Tibial nerve (tissue), 4 donors: ENCODE results near the gene KIF2A. TPM values are rescaled to one million over a fixed set of nuclear protein-coding genes. Genes with fewer than 3 reads are reported as not detected.

ENCODE experiments used
- DNase-seq, 2 donors: peaks; one replicate each; pipeline ENCODE4 v3.0.0-alpha.2; 2019; ENCODE audit warnings: low spot score in 2 of 2
- H3K27ac ChIP-seq, 4 donors: fragments of 200-600 bp; sonication (generic) in 3 of 4; one replicate each; pipeline ENCODE4 v1.5.1; 2017 to 2019; ENCODE audit warnings: mild to moderate bottlenecking in 1 of 4
- H3K27me3 ChIP-seq, 2 donors: fragments of 200-600 bp; sonication (generic) in 1 of 2; one replicate each; pipeline versions ENCODE4 v1.5.1 to v1.6.0; 2017 to 2019
- H3K36me3 ChIP-seq, 3 donors: fragments of 200-600 bp; sonication (generic); one replicate each; pipeline ENCODE4 v1.5.1; 2018 to 2019
- H3K4me1 ChIP-seq, 4 donors: fragments of 200-600 bp; sonication (generic) in 3 of 4; one replicate each; pipeline ENCODE4 v1.5.1; 2017 to 2019
- H3K4me3 ChIP-seq, 4 donors: fragments of 200-600 bp; sonication (generic) in 3 of 4; one replicate each; pipeline ENCODE4 v1.5.1; 2017 to 2019; ENCODE audit warnings: mild to moderate bottlenecking in 1 of 4, moderate library complexity in 1 of 4
- H3K9me3 ChIP-seq, 4 donors: fragments of 200-600 bp; sonication (generic) in 3 of 4; one replicate each; pipeline ENCODE4 v1.5.1; 2017 to 2019
- CTCF ChIP-seq, 5 experiments: fragments of 200-600 bp in 3 of 5; fragments of 450-650 bp in 2 of 5; sonication (generic) in 3 of 5; IDR thresholded peaks; one replicate each; pipeline ENCODE4 v1.5.1; 2016 to 2019; ENCODE audit warnings: antibody characterized with exemption in 5 of 5, mild to moderate bottlenecking in 3 of 5, moderate library complexity in 2 of 5
- EP300 ChIP-seq, 2 donors: sonication (generic); formaldehyde crosslinking; IDR thresholded peaks; one replicate each; pipeline ENCODE4 v1.6.1; 2017; ENCODE audit warnings: antibody characterized with exemption in 2 of 2, mild to moderate bottlenecking in 1 of 2
- POLR2A ChIP-seq, 2 donors: fragments of 450-650 bp; IDR thresholded peaks; one replicate each; pipeline ENCODE4 v1.6.1; 2017; ENCODE audit warnings: antibody characterized with exemption in 2 of 2, mild to moderate bottlenecking in 2 of 2, moderate library complexity in 2 of 2
- WGBS, 2 donors: methylation state at CpG; one replicate each; pipeline ENCODE4 v1.1.5; 2018; 5-methylcytosine and 5-hydroxymethylcytosine counted together
- total RNA-seq, 4 donors: library from RNA; depleted of rRNA; stranded (reverse); fragments of >200 nt; gene quantifications; one replicate each; pipeline ENCODE4 v1.1.0, GENCODE V29; 2016

The KIF2A gene
- total RNA-seq, 4 donors from 2014 or later, result 28.5 to 60.3 (median 44.9) TPM

DNA sequence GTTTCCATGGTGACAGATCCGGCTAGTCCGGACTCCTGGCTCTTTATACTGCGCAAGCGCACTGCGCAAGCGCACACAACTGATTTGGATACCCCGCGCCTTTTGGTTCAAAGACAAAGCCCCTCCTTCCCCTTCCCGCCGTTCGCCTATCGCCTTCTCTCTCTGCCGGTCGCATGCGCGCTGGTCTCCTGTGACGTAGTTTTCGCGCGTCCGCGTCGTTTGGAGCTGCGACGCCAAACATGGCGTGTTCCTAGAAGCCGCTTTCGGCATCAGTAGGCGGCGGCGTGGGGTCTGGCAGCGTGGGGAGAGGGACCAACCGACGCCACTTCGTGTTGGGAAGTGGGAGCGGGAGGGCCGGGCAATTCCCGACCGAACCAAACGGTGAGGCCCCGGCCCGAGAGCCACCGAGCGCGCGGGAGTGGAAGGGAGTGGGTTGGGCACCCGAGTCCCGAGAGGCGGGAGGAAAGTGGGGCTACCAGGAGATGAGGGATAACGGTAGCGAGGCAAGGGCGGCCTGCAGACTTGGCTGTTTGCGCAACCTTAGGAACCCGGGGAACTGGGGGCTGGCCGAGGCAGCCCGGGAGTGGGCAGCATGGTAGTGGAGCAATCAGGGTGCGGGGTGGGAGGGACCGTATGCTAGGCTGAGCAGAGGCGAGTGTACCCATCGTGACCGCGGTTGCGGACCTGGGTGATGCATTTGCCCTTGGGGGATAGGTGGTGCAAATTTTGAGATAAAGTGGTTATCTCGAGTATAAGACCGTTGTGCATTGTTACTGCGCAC is 106.7 kb downstream of the KIF2A start, which contains the start of gene IPO11:
Gene IPO11, plus strand, starts transcription at position 215 of the 781 bp plus-strand sequence. CDS start 24,517 bp downstream, outside the sequence.
- peaks cover 0 to 24% (median 7%) of the 10 kb centered on the region in 4 donors for H3K4me1 ChIP-seq
- H3K4me3 ChIP-seq, result peak within 1 kb of the TSS; percentile 89 to 100 (median 94)
- H3K27ac ChIP-seq, result peak within 1 kb of the TSS; percentile 38 to 88 (median 69)
- 0% methylated on average over 57 to 61 of the region's 66 CpGs for WGBS, 2 donors
- H3K36me3 ChIP-seq, result no peaks in the 10 kb centered on the region
- TF ChIP-seq POLR2A (IDR thresholded peaks at IDR 0.05) (peak; percentile 14 to 66), EP300 (IDR thresholded peaks at IDR 0.05) (peak; percentile 96 to 99), CTCF (IDR thresholded peaks at IDR 0.05) (peak in 1 of 5 experiments; percentile 43)
- peak; percentile 95 to 98 for DNase-seq
- no peaks in the 10 kb centered on the region for H3K9me3 ChIP-seq
- no peaks in the 10 kb centered on the region for H3K27me3 ChIP-seq

- Histone ChIP-seq H3K36me3 (no peaks in the 10 kb centered on the region), H3K9me3 (no peaks in the 10 kb centered on the region), H3K27ac (no peak overlapping the region), H3K4me1 (peaks cover 0 to 24% (median 7%) of the 10 kb centered on the region in 4 donors), H3K27me3 (no peaks in the 10 kb centered on the region), H3K4me3 (peak overlapping the region in 3 of 4 donors; percentile 89 to 96 (median 91))
- DNase-seq, result no peak
- WGBS, 2 donors, result 55 to 67% methylated on average over 3 of the region's 3 CpGs
- TF ChIP-seq POLR2A (IDR thresholded peaks at IDR 0.05) (no peak), EP300 (IDR thresholded peaks at IDR 0.05) (no peak), CTCF (IDR thresholded peaks at IDR 0.05) (no peak)
Observed at GRCh38 chr5:62413711-62414110, 107.7 kb downstream of the KIF2A start.

GRCh38 chr5:62418462-62419076 is 112.6 kb downstream of the KIF2A start:
- TF ChIP-seq EP300 (IDR thresholded peaks at IDR 0.05) (no peak), CTCF (IDR thresholded peaks at IDR 0.05) (no peak), POLR2A (IDR thresholded peaks at IDR 0.05) (no peak)
- H3K9me3 ChIP-seq, result no peaks in the 10 kb centered on the region
- H3K4me1 ChIP-seq, result peaks cover 0 to 14% (median 4%) of the 10 kb centered on the region in 4 donors
- no peak overlapping the region for H3K27ac ChIP-seq
- WGBS, 2 donors, result 87 to 89% methylated on average over 4 of the region's 4 CpGs
- H3K27me3 ChIP-seq, result no peaks in the 10 kb centered on the region
- H3K4me3 ChIP-seq, result no peak overlapping the region
- no peaks in the 10 kb centered on the region for H3K36me3 ChIP-seq
- no peak for DNase-seq

DNA sequence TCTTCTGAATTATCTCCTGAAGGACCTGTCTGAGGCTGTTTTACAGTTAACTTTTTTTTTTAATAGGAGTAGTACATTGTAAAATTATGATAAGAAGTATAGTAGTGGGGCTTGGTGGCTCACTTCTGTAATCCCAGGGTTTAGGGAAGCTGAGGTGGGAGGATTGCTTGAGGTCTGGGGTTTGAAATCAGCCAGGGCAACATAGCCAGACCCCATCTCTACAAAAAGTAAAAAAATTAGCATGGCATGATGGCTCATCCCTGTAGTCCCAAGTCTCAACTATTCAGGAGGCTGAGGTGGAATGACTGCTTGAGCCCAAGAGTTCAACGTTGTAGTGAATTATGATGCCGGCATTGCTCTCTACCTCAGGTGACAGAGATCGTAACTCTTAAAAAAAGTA is 113.6 kb downstream of the KIF2A start:
- DNase-seq, result no peak
- peaks cover 0 to 7% (median 0%) of the 10 kb centered on the region in 3 donors for H3K36me3 ChIP-seq
- H3K4me1 ChIP-seq, result peaks cover 0 to 4% (median 0%) of the 10 kb centered on the region in 4 donors
- no peaks in the 10 kb centered on the region for H3K9me3 ChIP-seq
- TF ChIP-seq POLR2A (IDR thresholded peaks at IDR 0.05) (no peak), EP300 (IDR thresholded peaks at IDR 0.05) (no peak), CTCF (IDR thresholded peaks at IDR 0.05) (no peak)
- no peak overlapping the region for H3K4me3 ChIP-seq
- WGBS, 2 donors, result 97 to 98% methylated on average over 3 of the region's 3 CpGs
- H3K27ac ChIP-seq, result no peak overlapping the region
- H3K27me3 ChIP-seq, result no peaks in the 10 kb centered on the region

- Histone ChIP-seq H3K4me3 (no peak overlapping the region), H3K27me3 (no peaks in the 10 kb centered on the region), H3K4me1 (no peaks in the 10 kb centered on the region), H3K9me3 (no peaks in the 10 kb centered on the region), H3K36me3 (peaks cover 0 to 7% (median 0%) of the 10 kb centered on the region in 3 donors), H3K27ac (no peak overlapping the region)
- WGBS, 2 donors, result 77 to 80% methylated on average over 1 of the region's 1 CpG
- TF ChIP-seq POLR2A (IDR thresholded peaks at IDR 0.05) (no peak), CTCF (IDR thresholded peaks at IDR 0.05) (no peak), EP300 (IDR thresholded peaks at IDR 0.05) (no peak)
- no peak for DNase-seq
Observed at GRCh38 chr5:62421414-62421813, 115.4 kb downstream of the KIF2A start.
